Measurements from ENCODE around the gene SLC25A42. TPM values are rescaled to one million over a fixed set of nuclear protein-coding genes. Genes with fewer than 3 reads are reported as not detected.
A peak's percentile ranks its signal among the peaks of the same experiment; 100 is the strongest.

SLC25A42 gene
- total RNA-seq, 2 donors from 2014 or later: 6.6 to 7.2 TPM

DNA sequence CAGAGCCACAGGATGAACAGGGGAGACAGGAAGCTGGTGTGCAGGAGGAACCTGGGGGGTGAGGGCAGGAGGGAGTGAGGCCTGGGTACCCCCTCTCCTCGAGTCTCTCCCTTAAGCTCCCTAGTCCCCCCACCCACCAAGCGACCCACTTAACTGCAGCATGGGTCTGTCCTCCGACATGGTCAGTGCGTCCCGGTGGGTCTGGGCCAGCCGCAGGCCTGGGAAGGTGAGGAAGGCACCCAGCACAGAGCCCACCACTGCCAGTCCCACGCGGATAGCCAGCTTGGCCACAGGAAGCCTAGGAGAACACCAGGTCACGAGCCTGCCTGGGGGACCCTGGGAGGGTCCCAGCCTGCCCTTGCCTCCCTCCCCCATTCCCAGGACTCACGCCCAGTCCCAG, 57.6 kb downstream of the SLC25A42 start:
- TF ChIP-seq, protein P1, sequence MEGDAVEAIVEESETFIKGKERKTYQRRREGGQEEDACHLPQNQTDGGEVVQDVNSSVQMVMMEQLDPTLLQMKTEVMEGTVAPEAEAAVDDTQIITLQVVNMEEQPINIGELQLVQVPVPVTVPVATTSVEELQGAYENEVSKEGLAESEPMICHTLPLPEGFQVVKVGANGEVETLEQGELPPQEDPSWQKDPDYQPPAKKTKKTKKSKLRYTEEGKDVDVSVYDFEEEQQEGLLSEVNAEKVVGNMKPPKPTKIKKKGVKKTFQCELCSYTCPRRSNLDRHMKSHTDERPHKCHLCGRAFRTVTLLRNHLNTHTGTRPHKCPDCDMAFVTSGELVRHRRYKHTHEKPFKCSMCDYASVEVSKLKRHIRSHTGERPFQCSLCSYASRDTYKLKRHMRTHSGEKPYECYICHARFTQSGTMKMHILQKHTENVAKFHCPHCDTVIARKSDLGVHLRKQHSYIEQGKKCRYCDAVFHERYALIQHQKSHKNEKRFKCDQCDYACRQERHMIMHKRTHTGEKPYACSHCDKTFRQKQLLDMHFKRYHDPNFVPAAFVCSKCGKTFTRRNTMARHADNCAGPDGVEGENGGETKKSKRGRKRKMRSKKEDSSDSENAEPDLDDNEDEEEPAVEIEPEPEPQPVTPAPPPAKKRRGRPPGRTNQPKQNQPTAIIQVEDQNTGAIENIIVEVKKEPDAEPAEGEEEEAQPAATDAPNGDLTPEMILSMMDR (conservative IDR thresholded peaks at IDR 0.05): no peak
- no peaks in the 10 kb centered on the region for H3K27me3 ChIP-seq (ENCODE audit: control insufficient read depth, insufficient read depth, low read length, poor library complexity, severe bottlenecking)
- WGBS, 2 experiments (ENCODE audit: insufficient coverage in 1 of 2, insufficient read length in 1 of 2): 90 to 100% methylated on average over 4 to 10 of the region's 10 CpGs
- peak; percentile 50 for DNase-seq
- Mint-ChIP-seq H3K4me3 (peak overlapping the region; percentile 33), H3K36me3 (ENCODE audit: low read depth) (peaks cover 50% of the 10 kb centered on the region), H3K9me3 (peaks cover 25% of the 10 kb centered on the region), H3K4me1 (no peaks in the 10 kb centered on the region), H3K27me3 (ENCODE audit: insufficient read depth) (no peaks in the 10 kb centered on the region), H3K27ac (no peak overlapping the region)
- no peak overlapping the region for H3K4me3 ChIP-seq (ENCODE audit: low read length)
- no peaks in the 10 kb centered on the region for H3K4me1 ChIP-seq (ENCODE audit: control insufficient read depth, insufficient read depth, low read length)
- peaks cover 18% of the 10 kb centered on the region for H3K9me3 ChIP-seq (ENCODE audit: control insufficient read depth, low read length)
- H3K9ac ChIP-seq (ENCODE audit: extremely low read depth, low read length, poor library complexity, severe bottlenecking): no peak overlapping the region
- peaks cover 31% of the 10 kb centered on the region for H3K36me3 ChIP-seq (ENCODE audit: control insufficient read depth, insufficient read depth, low read length)
- no peak overlapping the region for H3K27ac ChIP-seq (ENCODE audit: low read depth, low read length)

DNA sequence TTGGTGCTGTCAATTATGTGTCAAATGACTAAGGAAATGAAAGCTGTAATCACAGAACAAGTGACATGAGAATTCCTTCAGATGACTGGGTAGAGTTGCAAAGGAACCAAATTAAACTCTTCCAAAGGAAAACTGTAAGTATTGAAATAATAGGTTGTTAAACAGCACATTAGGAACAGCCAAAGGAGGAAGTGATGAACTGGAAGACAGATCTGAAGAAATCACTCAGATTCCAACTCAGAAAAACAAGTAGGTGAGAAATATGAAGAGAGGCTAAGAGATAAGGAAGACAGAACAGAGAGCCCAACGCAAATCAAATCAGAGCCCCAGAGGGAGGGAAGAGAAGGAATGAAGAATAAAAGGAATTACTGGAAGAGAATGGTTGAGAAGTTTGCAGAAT, 59.1 kb downstream of the SLC25A42 start:
- no peaks in the 10 kb centered on the region for H3K27me3 Mint-ChIP-seq (ENCODE audit: insufficient read depth)
- Histone ChIP-seq H3K27me3 (ENCODE audit: control insufficient read depth, insufficient read depth, low read length, poor library complexity, severe bottlenecking) (no peaks in the 10 kb centered on the region), H3K4me1 (ENCODE audit: control insufficient read depth, insufficient read depth, low read length) (no peaks in the 10 kb centered on the region), H3K9me3 (ENCODE audit: control insufficient read depth, low read length) (peaks cover 18% of the 10 kb centered on the region), H3K36me3 (ENCODE audit: control insufficient read depth, insufficient read depth, low read length) (peaks cover 31% of the 10 kb centered on the region), H3K27ac (ENCODE audit: low read depth, low read length) (no peak overlapping the region), H3K9ac (ENCODE audit: extremely low read depth, low read length, poor library complexity, severe bottlenecking) (no peak overlapping the region), H3K4me3 (ENCODE audit: low read length) (no peak overlapping the region)
- no peak for DNase-seq
- peaks cover 54% of the 10 kb centered on the region for H3K36me3 Mint-ChIP-seq (ENCODE audit: low read depth)
- 96% methylated on average over 1 of the region's 1 CpG; no CpG with 5 or more reads in 1 of the 2 experiments for WGBS, 2 experiments (ENCODE audit: insufficient coverage in 1 of 2, insufficient read length in 1 of 2)
- H3K9me3 Mint-ChIP-seq: peaks cover 25% of the 10 kb centered on the region
- TF ChIP-seq, protein P1 (conservative IDR thresholded peaks at IDR 0.05): no peak
- H3K4me3 Mint-ChIP-seq: no peak overlapping the region
- H3K27ac Mint-ChIP-seq: no peak overlapping the region
- no peaks in the 10 kb centered on the region for H3K4me1 Mint-ChIP-seq

DNA sequence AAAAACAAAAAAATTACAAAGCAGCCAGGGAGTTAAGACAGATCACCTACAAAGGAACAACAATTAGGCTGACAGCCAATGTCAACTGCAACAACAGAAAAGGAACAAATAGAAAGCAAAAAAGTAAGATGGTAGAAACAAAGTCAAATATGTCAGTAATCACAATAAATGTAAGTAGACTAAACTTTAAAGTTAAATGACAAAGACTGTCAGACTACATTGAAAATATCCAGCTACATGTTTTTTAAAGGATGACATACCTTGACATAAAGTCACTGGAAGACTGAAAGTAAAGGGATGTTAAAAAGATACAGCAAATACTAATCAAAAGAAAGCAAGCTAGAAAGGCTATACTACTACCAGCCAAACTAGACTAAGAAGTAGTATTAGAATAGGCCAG, 59.6 kb downstream of the SLC25A42 start:
- Mint-ChIP-seq H3K27ac (no peak overlapping the region), H3K27me3 (ENCODE audit: insufficient read depth) (no peaks in the 10 kb centered on the region), H3K36me3 (ENCODE audit: low read depth) (peaks cover 55% of the 10 kb centered on the region), H3K9me3 (peaks cover 25% of the 10 kb centered on the region), H3K4me3 (no peak overlapping the region), H3K4me1 (no peaks in the 10 kb centered on the region)
- peak overlapping the region; percentile 24 for H3K4me3 ChIP-seq (ENCODE audit: low read length)
- peaks cover 18% of the 10 kb centered on the region for H3K9me3 ChIP-seq (ENCODE audit: control insufficient read depth, low read length)
- no peak for DNase-seq
- peaks cover 31% of the 10 kb centered on the region for H3K36me3 ChIP-seq (ENCODE audit: control insufficient read depth, insufficient read depth, low read length)
- no peak overlapping the region for H3K9ac ChIP-seq (ENCODE audit: extremely low read depth, low read length, poor library complexity, severe bottlenecking)
- no peak overlapping the region for H3K27ac ChIP-seq (ENCODE audit: low read depth, low read length)
- no peaks in the 10 kb centered on the region for H3K4me1 ChIP-seq (ENCODE audit: control insufficient read depth, insufficient read depth, low read length)
- TF ChIP-seq, protein P1 (conservative IDR thresholded peaks at IDR 0.05): no peak
- no peaks in the 10 kb centered on the region for H3K27me3 ChIP-seq (ENCODE audit: control insufficient read depth, insufficient read depth, low read length, poor library complexity, severe bottlenecking)
